CD4-positive, alpha-beta T cell treated with Interferon alpha-2 for 1 hour (primary cell): Measurements from ENCODE around the gene DENND2C.

Source experiments
- DNase-seq, 2 donors: peaks; one replicate each; pipeline ENCODE4 v3.0.0-alpha.2; 2020 to 2022

Gene DENND2C

DNA sequence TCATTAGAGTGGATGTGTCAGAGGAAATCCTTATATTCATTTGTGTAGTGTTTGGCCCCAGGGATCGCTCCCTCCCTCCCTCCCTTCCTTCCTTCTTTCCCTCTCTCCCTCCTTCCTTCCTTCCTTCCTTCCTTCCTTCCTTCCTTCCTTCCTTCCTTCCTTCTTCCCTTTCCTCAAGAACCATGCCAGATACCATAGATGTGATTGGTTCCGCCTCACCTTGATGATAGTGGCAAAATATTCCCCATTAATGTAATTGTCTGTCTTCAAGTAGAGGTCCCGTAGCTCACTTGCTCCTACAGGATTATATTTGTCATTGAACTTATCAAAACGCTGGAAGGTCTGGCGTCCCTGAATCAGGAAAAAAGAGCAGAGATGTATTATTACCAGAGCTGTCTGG lies 7.8 kb upstream of the DENND2C start:
- no peak for DNase-seq

DNA sequence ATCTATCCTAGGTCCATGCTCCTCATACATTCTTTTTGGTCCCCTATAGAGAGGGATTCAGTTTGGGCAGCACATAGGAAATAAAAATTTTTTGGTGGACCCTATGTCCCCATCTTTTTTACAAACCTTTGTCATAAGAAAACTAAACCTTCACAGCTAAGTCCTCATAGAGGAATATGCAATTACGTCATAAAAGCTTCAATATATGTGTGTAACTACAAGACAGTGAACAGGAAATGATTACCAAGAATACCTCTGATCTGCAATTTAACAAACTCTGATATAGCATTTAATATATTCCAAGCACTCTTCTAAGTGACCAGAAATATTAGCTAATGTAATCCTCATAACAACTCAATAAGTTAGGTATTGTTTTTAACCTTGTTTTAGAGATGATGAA lies 6.3 kb upstream of the DENND2C start:
- DNase-seq = no peak

DNA sequence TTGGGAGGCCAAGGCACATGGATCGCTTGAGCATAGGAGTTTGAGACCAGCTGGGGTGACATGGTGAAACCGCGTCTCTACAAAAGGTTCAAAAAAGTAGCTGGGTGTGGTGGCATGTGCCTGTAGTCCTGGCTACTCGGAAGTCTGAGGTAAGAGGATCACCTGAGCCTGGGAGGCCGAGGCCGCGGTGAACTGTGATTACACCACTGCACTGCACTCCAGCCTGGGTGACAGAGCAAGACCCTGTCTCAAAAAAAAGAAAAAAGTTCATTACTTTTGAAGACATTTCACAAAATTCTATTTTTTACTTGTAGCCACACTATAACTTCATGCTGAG lies 2.1 kb upstream of the DENND2C start:
- no peak for DNase-seq

DNA sequence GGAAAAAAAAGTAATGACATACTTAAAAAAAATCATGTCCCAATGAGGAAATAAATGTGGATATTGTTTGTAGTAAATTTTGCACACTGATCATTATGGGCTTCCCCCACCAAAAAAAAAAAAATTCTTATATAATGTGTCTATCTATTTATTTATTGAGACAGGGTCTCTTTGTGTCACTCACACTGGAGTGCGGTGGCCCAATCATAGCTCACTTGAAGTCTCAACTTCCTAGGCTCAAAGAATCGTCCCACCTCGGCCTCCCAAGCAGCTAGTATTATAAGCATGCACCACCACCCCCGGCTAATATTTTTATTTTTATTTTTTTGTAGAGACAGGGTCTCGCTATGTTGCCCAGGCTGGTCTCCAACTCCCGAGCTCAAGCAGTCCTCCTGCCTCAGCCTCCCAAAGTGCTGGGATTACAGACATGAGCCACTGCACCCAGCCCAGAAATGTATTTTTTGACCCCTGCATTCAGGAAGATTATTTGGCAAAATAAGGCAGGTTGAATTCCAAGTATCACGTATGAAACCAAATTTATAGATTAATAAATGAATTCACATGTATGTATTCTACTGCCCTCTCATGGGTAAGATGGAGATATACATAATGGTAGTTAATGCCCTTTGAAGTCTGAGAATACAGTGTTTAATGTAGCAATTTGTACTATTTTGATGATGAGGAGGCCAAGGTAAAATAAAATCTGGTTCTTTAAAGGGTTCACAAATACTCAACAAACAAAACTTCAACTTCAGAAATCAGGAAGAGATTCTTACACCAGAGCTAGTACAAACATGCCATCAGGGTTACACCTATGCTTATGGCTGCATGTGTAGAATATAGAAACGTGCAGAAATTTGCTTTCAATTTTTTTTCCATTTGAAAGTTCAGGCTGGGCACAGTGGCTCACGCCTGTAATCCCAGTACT lies 1.4 kb upstream of the DENND2C start:
- DNase-seq = peak in 1 of 2 donors; percentile 19

DNA sequence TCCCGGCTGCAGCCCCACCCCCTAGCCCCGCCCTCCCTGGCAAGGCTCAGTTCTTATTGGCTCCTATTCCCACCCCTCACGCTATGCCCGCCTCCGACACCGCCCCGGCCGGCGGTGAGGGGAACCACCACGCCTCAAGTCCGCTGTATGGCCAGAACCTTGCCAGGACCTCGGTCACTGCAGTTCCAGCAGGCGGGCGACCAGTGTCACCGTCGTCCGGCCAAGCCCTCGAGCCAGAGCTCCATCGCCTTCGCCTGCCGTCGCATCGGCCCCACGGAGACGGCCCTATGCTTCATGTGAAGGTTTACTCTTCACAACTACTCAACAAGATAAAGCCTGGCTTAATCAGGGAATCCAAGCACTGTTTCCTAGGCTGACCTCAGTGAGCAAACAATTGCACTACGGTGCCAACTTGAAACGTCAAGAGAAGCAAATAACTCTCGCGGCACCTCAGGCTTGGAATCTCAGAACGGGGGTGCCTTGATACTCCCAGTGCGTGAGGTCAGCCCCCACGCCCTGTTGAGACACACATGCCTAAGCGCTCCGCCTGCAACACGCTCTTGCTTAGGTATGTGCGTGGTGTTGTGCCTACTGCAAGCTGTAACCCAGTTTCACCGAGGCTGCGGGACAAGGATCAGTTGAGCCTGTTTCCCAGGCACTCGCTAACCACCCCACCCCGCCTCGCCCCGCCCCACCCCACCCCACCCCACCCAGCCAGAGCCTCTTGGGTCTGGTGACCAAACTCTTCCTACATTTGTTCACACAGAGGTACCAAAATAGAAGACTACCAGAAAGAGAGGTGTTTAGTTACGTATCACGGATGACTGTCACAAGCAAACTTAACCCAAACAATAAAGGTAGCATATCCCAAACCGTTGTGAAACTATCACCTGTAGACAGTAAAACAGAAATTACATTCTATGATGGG lies 498 bp upstream of the DENND2C start:
- peak; percentile 87 to 89 for DNase-seq

DNA sequence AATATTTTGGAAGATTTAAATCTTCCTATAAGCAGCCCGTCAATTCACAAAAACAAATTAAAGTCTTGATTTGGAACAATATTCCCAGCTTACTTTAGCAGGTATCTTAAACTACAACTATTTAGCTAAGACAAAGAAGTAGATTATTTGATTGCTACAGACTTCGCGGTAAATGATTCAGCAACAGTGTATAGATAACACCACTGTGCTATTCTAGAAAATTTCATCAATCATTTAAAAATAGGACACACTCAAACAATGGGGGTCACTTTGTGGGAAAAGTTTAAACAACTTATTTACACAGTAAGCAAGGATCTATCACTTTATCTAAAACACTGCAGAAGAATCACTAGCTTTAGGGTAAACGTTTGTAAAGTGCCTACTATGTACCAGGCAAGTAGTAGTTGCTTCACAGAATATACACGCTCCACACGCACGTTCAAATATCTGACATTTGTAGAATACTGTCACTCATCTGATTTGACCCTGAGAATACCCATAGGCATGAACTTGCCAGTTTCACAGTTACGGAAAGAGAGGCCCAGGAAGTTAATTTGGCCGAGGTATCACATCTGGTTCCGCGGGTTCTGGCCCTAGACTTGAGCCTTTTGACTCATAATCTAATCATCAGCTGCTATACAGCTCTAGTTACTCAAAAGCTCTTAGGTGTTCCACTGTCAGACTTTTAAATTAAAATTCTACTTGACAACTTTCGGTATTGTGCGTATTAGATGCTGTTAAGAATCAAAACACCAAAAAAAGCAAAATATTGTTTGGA lies 876 bp downstream of the DENND2C start:
- no peak for DNase-seq

DNA sequence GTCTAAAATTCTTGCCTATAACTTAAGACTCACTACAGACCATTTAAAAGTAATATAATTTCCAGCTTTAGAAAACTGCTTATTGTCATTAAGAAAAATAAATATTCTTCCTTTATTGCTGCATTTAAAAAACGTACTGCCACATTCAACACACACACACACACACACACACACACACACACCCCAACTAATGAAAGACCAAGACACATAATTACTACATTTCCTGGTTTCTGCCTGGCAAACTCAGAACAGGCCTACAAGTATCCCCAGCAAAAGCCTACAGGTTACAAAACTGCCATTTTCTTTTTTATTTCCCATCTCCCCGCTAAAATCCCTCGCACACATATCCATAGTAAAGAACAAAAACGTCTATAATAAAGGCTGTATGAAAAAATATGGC lies 1.5 kb downstream of the DENND2C start:
- DNase-seq = no peak

DNA sequence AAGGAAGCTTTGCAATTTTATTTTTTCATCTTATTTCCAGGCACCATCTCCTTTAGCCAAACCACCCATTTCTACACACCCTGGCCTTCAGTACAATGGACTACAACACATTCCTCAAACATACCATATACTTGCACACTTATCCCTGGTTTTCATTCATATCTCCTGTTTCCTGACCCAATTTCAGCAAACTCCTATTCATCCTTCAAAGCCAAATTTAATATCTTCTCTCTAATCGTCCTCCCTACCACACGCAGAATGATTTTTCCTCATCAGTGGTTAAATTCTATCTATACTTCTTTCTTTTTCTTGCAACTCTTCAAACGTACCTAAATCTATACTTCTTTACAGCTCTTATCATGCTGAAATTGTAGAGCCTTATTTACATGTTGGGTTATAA lies 2.9 kb downstream of the DENND2C start:
- DNase-seq = no peak

DNA sequence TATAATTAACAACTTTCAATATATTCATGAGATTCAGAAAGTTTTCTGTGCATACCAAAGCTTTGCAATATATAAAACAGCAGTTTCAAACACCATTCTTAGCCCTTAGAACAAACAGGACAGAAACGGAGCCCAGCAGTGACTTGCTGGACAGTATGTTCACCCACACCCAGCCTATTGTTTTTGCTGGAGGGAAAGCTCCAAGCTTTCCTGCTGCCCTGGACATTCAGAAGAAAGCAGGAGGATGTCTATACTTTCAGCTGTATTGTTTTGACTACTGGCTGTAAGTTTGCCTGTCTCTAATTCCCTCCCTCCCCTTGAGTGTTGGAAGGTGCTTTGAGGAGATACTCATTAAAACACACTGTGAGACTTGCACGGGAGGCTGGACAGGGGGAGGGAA lies 9.6 kb downstream of the DENND2C start:
- DNase-seq = no peak

DNA sequence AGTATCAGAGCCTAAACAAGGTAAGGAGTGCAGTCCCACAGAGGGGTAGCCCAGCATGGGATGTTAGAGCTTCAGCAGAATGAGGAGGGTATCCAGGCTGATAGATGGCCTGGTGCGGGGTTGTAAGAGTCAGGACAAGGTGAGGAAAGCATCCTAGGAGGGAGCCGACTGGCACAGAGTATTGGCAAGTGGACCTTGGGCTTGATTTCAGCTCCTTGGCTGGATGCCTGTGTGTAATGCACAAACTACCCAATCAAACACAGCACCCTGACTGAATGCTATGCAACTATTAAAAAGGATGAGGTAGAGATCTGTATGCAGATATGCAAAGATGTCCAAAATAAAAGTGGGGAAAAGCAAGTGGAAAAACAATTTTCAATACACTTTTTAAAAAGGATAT lies 18.0 kb downstream of the DENND2C start:
- no peak for DNase-seq

DNA sequence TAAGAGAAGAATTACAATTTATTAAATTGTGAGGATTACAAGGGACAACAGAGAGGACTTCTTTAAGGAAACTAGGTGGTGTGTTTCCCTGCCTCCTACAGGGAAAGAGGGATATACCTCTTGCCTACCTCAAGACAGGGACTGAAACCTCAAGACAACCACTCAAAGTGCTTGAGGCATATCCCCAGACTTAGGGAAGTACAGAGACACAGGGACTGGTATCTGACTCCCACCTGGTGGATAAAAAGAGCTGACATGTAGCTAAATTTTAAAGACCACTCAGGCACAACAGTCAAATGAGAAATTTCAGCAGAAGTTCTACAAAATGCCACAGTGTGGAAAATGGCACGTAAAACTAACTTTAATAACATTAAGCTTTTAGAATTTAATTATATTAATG lies 21.3 kb downstream of the DENND2C start:
- DNase-seq = no peak

DNA sequence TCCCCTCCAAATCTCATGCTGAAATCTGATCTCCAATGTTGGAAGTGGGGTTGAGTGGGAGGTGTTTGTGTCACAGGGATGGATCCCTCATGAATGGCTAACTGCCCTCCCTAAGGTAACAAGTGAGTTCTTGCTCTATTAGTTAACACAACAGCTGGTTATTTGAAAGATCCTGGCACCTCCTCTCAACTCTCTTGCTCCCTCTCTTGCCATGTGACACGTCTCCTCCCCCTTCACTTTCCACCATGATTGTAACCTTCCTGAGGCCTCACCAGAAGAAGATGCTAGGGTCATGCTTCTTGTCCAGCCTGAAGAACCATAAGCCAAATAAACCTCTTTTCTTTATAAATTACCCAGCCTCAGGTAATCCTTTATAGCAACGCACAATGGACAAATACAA lies 28.5 kb downstream of the DENND2C start:
- DNase-seq = no peak

DNA sequence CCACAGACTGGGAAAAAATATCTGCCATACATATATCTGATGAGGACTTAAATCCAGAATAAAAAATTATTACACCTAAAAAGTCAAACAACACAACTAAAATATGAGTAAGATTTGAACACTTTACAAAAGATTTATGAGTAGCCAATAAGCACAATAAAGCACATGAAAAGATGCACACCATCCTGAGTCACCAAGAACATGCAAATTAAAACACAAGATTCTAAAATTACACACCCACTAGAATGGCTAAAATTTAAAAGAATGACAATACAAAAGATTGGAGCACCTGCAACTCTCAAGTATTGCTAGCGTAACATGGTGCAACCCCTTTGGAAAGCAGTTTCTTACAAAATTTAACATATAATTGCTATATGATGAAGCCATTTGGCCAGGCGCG lies 30.9 kb downstream of the DENND2C start:
- DNase-seq = no peak

DNA sequence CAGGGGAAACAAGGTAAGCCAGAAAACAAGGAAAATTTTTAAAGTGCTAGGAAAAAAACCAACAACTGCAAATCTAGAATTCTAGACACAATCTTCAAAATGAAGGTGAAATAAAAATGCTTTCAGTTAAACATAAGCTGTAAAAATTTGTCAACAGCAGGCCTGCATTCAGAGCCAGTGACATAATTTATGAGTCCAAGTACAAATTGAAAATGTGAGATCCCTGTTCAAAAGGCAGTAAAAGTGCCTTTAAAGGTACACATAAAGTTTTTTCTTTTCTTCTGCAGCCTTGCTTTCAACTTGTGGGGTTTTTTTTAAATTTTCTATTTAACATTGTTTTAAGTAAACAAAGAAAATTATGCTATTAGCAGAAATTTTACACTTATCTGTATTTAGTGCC lies 37.4 kb downstream of the DENND2C start:
- DNase-seq = no peak

DNA sequence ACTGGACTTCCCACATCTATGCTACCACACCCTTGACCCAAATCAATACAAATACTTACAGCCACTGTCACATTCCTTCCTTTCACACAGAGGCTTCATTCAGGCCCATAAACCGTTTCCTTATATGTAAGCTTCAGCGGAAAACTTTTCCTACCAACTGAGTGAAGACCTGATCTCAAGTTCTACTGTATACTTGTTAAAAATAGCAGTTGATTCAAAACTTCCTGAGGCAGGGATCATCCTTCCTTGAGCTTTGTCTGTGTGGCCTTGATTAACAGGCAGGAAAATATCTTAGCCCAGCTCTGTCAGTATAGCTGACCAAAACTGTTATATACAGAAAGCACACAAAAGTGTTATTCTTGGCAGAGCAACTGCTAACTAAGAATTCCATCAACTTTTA lies 42.7 kb downstream of the DENND2C start:
- no peak for DNase-seq

DNA sequence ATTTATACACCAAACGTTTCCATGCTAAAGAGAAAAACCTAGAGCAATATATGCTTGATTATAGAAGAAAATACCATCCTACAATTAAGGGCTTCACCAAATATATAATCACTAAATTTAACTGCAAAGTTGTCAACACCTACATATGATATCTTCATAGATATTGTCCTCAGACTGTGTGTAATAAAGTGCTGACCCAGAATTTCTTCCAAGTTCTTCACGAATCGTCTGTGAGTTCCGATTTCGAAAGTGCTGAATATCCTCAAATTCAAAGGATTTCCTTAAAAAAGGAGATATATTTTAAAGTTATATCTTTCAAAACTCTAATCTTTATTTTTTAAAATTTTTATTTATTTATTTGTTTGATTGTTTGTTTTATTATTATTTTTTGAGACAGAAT lies 46.5 kb downstream of the DENND2C start:
- no peak for DNase-seq

DNA sequence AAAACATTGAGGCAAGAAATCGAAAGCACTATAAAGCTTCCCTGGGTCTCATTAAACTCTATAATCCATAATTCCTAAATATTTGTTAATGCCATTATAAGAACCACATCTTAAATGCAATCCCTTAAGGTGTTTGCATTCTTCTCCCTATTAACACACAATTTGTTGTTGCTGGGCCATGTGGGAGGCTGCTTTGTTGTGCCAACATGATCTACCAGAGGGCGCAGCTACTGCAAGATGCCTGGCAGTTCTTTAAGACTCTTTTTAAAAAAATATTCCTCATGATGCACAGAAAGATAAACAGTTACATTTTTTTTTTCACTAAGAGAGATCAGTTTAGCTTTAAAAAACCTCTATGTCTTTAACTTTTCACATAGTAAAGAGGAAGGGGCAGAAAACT lies 49.4 kb downstream of the DENND2C start:
- no peak for DNase-seq

DNA sequence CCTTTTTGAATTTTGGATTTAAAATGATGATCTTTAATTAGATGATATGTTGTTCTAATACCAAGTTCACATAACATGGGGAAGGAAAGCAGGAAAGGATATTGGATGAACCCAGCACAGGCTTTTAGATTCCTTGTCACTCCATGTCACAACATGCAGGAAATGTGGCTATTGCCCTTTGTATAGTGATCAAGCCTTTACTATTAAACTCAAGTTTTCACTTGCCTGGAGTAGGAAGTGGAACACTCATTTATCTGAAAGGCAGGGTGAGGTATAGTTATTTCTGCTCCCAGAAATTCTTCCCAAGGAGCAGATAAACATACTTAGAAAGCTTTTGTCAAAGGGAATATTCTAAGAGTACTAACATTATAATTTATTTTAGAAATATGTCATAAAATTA lies 51.2 kb downstream of the DENND2C start:
- DNase-seq = no peak

DNA sequence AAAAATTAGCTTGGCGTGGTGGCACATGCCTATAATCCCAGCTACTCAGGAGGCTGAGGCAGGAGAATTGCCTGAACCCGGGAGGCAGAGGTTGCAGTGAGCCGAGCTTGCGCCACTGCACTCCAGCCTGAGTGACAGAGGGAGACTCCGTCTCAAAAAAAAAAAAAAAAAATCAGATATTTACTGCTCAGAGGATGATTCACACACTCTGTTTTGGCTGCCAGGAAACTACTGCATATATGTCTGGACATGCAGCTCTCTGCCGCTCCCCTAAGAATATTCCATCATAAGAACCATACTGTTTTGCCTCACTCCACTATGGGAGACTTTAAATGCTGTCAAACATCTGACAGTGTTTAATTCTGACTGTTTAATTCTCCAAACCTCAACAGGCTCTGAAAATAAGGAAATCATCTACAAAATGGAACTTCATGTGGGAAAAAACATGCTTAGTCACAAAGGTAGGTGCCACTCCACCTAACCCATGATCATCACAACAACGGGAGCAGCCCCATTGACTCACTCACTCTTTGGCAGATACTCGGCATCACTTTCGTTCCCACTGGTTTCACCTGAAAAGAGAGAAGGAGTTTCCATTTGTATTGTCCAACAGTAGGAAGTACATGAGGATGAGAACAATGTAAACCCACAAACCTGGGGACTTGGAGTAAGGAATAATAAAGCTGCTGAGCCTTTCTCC lies 59.2 kb downstream of the DENND2C start:
- DNase-seq = no peak

DNA sequence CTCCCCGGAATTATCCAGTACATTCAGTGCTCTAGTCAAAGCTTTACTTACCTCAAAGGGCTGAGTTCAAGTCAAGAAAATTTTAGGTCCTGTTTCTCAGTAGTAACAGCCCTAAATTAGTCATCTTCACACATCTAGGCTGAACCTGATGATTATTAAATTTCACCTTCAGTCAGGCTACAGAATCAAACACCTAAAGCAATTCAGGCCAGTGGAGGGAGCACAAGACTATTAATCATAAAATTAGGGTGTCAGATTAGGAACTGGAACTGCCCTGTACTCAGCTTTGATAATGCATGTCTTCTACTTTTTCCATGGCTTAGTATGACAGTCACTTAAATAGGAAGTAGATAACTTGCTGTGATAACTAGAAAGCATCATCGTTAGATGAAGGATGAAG lies 60.0 kb downstream of the DENND2C start:
- no peak for DNase-seq

DNA sequence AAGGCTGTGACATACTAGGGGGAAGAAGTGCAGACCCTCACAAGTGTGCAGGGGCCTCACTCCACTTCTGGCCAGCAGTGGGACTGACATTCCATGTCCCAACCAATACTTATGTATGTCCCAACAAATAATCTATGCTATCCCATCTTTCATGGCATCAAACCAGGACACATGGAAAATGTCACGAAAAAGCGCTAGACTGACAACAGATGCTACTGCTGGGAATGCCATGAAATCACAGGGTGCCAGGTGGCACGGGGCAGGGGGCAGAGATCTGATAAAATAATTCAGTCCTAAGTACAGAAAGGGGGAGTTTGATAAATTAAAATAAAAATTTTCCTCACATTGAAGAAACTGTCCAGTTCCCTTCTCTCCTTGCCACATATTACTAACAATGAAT lies 60.8 kb downstream of the DENND2C start:
- DNase-seq = no peak

DNA sequence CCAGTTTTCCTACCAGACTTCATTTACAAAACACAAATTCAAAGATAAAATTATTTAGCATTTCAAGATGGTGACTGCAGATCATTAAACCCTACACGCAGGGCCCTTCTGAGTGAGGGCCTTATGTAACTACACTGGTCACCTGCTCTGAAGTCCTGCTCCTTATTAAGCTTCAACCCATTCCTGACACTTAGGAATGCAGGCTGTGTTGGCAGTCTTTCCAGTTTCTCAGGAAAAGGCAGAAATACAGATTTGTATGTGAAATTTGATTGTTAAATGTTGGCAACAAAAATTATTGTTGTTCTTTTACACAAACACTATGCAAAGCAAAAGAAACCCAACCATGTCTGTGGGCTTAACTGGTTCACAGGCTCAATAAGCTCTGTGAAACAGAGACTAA lies 62.6 kb downstream of the DENND2C start:
- no peak for DNase-seq

DNA sequence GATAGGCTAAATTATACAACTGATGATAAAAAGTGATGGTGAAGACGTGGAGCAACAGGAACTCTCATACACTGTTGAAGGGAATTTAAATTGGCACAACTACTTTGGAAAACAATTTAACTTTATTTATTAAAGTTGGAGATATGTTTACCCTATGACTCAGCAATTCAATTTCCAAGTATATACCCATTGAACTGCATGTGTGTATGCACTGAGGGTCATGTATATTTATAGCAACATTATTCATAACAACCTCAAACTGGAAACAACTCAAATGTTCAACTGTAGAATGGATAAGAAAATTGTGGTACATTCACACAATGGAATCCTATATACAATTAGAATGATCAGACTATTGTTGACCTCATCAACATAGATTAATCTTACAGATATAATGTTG lies 71.9 kb downstream of the DENND2C start:
- DNase-seq = no peak
